G401.6 (cell line): ENCODE results near the gene CACNA1F.

Source experiments
- FAIRE-seq: peaks from 2 replicates; lab custom pipeline; 2012; peaks lifted over from hg19 to GRCh38; lab: Jason Lieb, UNC

Gene CACNA1F

DNA sequence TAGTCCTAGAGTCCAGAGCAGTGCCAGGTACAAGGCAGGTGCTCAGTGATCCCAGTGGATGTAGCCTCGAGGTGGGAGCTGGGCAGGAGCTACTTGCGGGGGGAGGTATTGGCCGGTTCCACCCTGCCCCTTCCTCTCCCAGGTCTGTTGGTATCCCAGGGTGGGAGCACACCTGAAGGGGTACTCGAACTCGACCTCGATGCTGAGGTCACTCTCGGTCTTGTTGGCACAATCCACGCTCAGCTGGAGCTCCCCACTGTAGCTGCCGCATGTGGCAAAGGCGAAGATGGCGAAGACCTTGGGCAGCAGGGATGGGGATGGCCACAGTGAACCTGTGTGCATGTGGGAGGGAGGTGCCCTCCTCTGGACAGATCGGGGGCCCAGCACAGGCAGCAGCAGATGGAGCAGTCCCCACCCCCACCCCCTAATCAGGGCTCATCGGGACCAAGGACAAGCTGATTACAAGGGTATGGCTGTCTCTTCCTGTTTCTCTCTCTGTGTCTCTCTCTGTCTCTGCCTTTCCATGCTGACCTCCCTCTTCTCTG is 35.5 kb downstream of the CACNA1F start:
- FAIRE-seq = no peak

GRCh38 chrX:49193542-49193964 is 39.6 kb downstream of the CACNA1F start:
- no peak for FAIRE-seq

- peak; percentile 80 for FAIRE-seq
Observed at GRCh38 chrX:49192722-49193328, 40.3 kb downstream of the CACNA1F start.

- no peak for FAIRE-seq
Observed at GRCh38 chrX:49191574-49192011, 41.5 kb downstream of the CACNA1F start.

- FAIRE-seq = peak; percentile 100
Observed at GRCh38 chrX:49190821-49191573, 42.1 kb downstream of the CACNA1F start.

GRCh38 chrX:49189606-49190005 is 43.5 kb downstream of the CACNA1F start:
- FAIRE-seq = no peak

- peak; percentile 62 for FAIRE-seq
Observed at GRCh38 chrX:49188468-49189076, 44.6 kb downstream of the CACNA1F start.

DNA sequence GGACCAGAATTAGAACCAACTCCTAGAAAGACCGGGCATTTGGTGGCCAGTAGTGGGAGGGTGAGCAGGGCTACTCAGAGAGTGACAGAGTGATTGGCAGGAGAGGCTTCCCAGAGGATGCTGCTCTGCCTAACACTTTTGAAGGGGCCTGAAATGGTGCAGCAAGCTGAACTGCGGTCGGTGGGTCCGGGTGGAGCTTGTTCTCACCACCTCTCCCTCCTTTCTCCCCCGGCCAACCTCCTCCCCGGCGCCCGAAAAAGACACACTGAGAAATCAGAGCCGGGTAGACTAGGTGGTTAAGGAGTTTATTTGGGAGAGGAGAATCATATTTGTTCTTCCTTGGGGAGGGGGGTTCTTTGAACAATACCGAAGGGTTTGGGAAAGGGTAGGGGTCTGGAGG is 45.6 kb downstream of the CACNA1F start:
- no peak for FAIRE-seq

DNA sequence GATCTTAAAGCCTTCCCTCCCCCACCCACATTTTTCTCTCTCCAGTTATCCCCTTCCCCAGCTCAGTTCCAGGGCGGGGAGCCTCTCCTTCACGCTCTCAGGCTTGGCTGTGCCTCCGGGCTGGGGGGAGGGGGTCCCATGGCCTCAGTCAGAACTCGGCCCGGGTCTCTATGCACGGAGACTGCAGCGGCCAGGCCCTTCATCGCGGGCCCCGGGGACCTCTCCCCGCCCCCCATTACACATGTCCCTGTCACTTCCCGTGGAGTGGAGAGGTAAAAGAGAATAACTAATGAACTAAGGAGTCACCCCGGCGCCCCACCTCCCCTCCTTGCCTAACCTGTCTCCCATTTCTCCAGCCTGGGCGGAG is 46.1 kb downstream of the CACNA1F start:
- no peak for FAIRE-seq

DNA sequence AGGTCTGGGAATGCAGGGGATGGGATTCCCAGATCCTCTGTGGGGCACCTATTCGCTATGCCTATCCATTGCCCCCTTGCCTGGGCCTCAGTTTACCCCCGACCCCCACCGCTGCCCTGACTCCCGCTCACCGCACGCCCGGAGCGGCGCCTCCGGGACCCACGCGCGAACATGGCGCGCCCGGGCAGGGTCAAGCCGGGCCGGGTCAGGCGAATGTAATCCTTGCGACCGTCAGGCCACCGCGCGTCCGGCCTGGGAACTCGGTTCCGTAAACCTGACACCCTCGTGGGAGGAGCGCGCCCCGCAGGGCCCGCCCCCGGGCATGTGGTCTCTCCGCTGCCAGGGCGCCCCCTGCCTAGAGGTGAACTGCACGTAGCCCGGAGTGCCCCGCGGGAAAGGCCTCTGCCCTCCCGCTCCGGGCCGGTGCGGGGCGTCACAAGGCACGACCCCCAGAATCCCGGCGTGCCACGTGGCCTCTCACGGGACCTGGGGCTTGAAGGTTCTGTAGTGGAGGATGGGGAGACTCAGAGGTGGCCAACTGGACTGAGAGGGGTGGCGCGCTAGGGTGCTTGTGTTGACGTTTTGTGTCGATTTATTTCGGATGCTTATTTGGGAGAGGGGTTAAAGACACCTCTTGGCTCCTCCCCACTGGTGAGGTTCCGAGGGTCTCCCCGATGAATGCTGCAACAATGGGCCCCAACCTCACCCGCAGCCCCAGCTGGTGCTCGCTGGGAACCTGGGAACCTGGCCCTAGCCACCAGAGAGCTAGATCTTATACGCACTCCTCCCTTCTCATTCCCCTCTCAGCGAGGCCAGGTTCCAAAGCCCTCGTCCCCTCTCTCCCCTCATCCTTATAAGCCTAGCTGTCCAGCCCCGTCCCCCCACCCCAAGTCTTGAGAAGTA is 46.8 kb downstream of the CACNA1F start, which contains the start of gene PRICKLE3:
TSS of gene PRICKLE3 (minus strand) at position 249 of the 903 bp plus-strand sequence. CDS start at position 173, 76 bp downstream.
- FAIRE-seq = peak; percentile 87

DNA sequence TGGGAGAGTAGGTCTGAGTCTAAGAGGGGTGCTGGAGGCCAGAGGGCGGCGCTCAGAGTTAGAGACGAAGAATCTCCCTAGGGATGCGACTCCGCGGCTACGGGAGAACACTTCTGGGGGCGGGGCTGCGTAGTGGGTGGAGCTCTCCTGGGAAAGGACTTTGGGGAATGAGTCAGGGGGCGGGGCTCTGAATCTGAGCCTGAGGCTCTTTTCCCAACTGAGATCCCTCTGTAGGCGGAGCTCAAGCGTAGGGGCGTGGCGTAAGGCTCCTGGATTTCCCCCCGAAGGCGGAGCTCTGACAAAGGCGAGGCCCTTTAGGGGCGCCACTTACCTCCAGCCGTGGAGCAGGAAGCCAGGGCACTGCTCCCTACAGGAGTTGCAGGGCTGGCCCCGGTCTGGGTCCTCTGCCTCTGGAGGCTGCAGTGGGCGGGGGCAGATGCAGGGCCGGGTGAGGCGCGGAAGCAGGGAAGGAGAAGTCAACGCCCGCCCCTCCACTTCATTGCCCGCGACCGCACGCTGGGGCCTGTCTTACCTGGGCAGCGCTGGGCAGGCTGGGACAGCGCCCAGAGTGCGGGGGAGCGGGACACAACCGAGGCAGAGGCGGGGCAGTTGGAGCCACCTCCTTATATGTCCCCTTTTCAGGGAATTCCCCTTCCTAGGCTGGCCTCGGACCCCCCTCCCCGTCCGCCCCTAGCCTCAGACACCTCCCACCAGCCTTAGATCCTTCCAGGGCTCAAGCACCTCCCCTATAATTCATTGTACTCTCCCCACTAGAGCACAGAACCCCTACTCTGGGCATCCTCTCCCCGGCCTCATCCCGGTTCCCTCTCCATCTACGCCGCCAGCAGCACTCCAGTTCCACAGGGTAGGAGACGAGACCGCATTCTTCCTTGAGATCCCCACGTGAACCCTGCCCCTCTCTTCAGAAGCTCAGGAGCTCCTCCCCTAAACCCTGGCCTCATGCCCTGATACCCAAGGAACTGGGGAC is 48.6 kb downstream of the CACNA1F start:
- FAIRE-seq = peak; percentile 100

DNA sequence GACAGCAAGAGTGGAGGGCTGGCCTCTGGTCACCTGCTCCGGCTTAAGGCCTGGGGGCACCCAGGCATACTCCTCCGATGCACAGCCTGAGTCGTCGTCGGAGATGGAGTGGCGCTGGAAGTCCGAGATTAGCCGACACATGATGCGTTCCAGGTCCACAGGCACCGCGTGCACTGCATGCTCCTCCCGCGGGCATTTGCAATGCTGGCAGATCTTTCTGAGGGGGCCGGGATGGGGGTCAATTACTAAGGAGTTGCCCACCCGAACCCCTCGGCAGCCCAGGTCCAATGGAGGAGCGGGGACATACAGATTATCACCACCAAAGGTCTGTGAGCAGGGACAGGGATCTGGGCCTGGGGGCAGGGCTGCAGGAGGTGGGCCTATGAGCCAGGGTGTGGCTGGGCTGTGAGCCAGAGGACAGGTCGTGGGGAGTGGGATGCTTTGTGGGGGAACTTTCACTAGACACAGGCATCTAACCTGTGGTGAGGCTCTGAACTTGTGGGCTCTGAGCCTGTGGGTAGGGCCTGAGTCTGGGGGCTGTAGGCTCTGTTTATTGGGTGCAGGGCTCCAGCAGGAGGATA is 49.3 kb downstream of the CACNA1F start:
- no peak for FAIRE-seq

DNA sequence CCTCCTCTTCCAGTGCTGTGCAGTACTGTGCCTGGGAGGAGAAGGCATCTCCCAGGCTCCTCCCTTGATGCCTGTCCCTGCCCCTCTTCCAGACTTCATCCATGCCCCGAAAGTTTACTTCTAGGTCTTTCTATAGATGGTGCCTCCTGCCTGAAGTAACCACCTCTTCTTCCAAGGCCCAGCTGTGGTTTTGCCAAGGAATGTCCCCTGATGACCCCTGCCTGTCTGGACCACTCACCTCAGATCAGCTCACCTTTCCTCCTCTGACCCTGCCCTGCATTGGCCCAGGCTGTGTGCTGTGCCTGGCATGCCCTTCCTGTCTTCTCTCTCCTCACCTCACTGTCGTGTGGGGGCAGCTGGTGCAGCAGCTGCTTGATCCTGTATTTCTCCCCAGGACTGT is 53.8 kb downstream of the CACNA1F start:
- no peak for FAIRE-seq

GRCh38 chrX:49178537-49178936 is 54.6 kb downstream of the CACNA1F start:
- no peak for FAIRE-seq

DNA sequence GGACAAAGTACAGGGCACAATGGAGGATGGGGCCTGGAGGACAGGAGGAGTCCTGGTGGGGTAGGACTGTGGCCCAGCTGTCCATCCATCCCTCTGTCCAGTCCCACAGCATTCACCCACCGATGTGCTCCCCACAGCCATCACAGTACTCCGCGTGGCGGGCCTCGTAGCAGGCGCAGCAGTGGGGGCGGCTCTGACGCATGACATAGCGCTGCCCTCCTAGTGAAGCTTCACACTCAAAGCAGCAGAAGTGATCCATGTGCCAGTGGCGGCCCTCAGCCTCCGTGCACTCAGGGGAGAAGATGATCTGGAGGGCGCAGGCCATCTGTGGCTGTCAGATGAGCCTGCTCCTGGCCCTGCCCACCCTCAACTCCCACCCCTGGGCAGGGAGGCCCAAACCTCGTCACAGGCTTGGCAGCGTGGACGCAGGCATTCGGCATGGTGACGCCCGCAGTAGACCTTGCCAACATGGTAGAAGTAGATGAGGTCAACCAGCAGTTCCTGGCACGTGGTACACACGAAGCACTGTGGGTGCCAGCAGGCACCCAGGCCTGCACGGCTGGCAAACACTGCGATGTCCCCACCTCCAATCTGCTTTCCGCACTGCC is 55.2 kb downstream of the CACNA1F start:
- no peak for FAIRE-seq

DNA sequence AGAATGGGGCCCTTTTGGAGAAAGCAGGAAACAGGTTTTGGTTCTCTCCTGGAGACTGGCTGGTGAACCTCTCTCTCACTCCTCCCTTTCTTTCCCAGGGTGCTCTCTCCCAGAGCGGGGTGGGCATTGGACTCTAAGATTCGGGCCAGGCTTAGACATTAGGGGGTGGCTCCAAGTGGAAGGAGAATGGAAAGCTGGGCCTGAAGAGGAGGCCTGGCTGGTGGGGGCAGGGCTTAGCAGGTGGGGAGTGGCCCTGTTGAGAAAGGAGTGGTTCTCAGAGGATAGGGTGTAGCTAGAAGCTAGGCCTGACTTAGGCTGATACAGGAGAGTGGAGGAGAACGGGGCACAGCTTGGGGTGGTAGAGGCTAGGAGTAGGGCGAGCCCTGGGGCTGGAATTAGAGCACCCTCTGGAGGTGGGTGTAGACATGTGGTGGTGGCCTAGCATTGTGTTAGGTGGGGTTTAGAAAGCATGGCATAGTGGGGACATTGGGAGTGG is 55.8 kb downstream of the CACNA1F start:
- FAIRE-seq = peak; percentile 85

GRCh38 chrX:49176421-49177326 is 56.5 kb downstream of the CACNA1F start:
- FAIRE-seq = no peak

DNA sequence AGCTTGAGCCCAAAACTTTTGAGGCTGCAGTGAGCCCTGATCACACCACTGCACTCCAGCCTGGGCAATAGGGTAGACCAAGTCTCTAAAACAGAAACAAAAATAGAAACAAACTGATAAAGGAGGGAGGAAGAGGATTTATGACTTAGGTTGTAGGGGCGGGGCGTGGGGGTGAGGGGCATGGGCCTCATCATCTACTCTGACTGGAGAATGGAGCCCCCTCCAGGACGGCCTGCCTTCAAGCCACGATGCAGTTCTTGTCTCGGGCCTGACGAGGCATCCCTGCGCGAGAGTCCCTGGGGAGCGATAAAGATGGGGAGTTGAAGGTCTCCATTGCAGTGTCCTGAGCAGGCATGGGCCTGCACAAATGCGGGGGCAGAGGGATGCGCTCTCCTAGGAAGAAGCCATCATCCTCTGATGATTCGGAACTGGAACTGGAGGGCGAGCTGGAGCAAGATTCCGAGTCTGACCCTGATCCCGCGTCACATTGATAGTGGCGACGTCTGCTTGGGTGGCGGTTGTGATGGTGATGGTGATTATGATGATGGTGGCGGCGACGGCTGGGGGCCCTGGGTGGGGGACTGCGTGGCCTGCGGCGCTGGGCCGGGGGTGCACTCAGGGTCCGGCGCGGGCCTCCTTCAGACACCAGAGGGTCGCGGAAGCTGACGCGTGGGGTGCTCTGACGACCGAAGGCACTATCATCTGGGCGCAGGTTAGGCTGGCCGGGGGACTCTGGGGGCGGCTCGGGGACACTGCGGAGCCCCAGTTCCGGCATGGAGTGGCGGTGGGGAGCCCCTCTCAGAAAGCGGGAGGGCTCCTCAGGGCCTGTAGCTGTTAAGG is 57.5 kb downstream of the CACNA1F start:
- FAIRE-seq = no peak
